Adrenal gland (tissue), 5 donors: Measurements from ENCODE around the gene STXBP5.

Source experiments
- POLR2A ChIP-seq, 2 donors: fragments of 450-650 bp; IDR thresholded peaks; one replicate each; pipeline ENCODE4 v1.6.1; 2017; ENCODE audit warnings: antibody characterized with exemption in 2 of 2, mild to moderate bottlenecking in 2 of 2, moderate library complexity in 1 of 2
- TF ChIP-seq, protein P1 (sequence below), 6 experiments: fragments of 450-650 bp in 4 of 6; fragments of 200-600 bp in 2 of 6; sonication (generic) in 1 of 6; IDR thresholded peaks; 1 replicate in 5 of 6; 2 replicates in 1 of 6; pipeline versions ENCODE4 v1.5.1 to v1.8.0; 2016 to 2021; ENCODE audit warnings: antibody characterized with exemption in 6 of 6, mild to moderate bottlenecking in 2 of 6, moderate library complexity in 1 of 6
- donor health status: DM: no; HTN: no; CAD: no.

DNA sequence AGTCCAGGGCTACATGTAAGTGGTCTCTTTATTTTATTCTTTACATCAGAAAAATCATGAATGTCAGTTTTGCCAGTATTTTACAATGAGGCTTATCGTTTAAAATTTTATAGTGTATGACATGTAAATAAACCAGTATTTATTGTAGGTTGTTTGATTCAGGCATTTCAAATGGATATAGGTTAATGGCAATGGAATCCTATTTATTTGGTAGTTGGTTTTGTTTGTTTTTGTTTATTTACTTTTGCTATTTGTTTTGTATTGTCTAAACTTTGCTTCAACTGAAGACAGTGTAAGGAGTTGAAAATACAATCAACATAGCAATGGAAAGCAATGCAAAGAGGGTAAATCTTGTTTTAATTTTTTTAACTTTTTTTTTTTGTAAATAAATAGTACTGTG, 185.2 kb downstream of the STXBP5 start:
- TF ChIP-seq, protein P1, sequence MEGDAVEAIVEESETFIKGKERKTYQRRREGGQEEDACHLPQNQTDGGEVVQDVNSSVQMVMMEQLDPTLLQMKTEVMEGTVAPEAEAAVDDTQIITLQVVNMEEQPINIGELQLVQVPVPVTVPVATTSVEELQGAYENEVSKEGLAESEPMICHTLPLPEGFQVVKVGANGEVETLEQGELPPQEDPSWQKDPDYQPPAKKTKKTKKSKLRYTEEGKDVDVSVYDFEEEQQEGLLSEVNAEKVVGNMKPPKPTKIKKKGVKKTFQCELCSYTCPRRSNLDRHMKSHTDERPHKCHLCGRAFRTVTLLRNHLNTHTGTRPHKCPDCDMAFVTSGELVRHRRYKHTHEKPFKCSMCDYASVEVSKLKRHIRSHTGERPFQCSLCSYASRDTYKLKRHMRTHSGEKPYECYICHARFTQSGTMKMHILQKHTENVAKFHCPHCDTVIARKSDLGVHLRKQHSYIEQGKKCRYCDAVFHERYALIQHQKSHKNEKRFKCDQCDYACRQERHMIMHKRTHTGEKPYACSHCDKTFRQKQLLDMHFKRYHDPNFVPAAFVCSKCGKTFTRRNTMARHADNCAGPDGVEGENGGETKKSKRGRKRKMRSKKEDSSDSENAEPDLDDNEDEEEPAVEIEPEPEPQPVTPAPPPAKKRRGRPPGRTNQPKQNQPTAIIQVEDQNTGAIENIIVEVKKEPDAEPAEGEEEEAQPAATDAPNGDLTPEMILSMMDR (IDR thresholded peaks at IDR 0.05): no peak
- TF ChIP-seq POLR2A (IDR thresholded peaks at IDR 0.05): no peak
